ENCODE data around the gene KLC1.

Gene KLC1

DNA sequence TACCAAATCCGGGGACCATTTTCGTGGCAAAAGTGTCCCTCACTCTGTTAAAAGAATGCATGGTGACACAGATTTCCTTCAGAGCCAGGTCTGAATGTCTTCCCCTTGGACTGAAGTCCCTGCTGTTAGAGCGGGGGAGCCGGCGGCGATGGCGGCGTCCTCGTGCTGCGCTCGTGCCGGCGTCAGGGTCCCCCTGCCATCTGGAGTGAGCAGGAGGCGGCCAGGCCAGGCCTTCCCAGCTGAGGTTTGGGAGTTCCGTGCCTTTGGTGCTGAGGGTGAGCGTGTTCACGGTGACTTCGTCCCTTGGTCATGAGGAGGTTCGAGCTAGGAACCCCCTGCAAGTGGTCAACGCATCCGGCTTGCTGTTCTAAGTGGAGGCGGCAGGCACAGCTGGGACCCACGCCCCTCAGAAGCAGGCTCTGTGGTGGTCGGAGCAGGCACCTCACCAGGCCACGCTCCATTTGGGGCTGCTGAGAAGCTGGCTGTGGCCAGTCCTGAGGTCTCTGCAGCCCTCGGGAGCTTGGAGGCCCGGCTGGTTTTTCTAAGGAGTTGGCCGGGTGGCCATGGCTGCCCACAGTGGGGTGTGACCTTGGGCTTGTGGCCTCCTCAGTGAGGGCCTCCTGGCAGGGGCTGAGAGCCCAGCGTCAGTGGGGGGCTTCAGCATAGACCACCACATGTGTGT is 96.1 kb downstream of the KLC1 start:
- DNase-seq = no peak

DNA sequence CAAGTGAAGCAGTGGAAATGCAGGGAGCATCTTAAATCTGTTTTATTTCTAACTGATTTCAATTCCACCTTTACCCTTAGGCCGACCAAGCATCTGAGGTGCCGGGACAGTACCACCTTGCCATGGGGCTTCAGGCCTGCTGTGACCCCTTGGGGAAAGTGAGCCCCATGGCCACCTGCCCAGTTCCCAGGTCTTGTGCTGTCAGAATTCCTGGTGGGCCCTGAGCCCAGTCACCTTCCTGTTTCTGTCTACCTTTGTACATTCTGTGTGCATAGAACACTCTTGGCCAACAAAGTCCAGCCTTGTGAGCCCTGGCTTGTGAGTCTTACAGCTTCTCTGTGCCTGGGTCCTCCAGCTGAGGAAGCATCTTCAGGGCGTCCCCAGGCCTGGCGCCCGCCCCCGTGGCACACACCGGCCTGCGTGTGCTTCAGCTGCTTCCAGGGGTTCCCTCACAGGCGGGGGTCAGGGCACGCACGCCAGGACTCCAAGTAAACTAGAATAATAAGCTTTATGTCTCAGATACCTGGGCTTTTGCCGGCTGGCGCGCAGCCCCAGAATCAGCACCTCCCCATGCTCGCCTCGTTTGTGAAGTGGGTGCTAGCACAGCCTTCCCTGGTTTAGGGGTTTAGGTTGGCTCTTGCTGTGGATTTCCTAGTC is 96.9 kb downstream of the KLC1 start:
- DNase-seq = no peak

DNA sequence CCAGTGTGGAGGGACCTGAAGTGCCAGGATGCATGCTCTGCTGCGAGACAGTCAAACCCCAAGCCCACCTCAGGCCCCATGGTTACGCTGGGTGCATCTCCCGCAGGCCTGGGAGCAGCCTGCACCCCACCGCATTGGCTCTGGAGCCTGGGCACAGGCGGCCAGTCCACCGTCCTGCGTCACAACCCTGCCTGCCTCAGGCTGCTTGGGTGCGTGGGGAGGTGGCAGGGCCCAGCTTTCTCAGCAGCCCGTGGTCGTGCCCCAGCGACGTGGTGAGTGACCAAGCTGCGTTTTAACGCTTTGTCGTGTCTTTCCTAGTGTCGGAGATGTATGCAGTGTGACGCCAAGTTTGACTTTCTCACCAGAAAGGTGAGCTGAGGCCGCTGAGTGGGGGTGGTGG is 97.5 kb downstream of the KLC1 start:
- DNase-seq = no peak

DNA sequence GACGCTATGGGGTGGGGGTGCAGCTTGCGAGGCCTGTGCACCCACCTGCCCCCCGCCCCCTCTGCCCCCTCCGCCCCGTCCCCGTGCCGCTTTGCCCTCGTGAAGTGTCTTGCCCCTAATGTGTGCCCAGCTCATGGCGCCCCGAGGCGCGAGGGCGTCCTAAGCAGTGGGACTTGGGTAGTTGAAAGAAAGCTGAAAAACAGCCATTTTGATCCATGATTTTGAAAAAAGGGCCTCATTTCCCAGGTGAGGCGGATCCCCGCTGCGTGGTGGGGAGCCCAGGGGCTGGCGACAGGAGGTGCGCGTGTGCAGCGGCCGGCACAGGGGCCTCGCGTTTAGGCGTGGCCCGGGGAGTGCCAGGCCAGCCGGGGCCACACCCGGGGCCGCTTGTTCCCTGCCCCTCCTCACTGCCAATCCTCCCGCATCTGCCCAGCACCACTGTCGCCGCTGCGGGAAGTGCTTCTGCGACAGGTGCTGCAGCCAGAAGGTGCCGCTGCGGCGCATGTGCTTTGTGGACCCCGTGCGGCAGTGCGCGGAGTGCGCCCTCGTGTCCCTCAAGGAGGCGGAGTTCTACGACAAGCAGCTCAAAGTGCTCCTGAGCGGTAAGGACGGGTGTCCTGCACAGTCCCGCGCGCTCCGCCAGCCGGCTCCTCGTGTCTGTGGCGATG is 98.4 kb downstream of the KLC1 start:
- no peak for DNase-seq

DNA sequence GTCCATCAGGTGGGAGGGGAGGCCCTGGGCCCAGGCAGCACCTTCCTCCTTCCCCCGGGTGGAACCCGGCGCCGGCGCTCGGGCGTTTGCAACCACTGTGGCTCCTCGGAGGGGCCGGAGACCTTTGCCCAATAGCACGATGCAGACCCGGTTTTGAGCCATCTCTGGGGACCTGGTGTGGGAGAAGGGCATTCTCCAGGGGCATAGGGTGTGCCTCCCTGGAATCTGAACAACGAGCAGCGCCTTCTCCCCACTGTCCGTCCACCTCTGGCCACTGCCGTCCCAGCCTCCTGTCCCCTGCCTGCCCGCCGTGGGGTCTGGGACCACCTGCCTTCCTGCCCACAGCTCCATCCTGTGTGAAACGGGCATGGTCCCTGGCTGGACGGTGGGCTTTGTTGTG is 99.1 kb downstream of the KLC1 start:
- no peak for DNase-seq

DNA sequence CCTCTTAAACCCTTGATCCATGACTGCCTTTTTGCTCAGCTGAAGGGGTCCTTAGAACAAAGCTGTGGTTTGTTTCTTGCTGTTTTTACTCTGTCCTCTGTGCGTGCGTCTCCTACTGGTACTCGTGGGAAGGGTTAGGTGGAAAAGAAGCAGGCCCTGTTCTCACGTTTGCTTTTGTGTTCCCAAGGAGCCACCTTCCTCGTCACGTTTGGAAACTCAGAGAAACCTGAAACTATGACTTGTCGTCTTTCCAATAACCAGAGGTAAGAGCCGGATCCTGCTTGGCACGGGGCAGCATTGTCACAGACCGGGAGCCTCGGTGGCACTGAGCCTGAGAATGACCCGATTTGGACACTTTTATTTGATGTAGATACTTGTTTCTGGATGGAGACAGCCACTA is 99.7 kb downstream of the KLC1 start:
- no peak for DNase-seq

DNA sequence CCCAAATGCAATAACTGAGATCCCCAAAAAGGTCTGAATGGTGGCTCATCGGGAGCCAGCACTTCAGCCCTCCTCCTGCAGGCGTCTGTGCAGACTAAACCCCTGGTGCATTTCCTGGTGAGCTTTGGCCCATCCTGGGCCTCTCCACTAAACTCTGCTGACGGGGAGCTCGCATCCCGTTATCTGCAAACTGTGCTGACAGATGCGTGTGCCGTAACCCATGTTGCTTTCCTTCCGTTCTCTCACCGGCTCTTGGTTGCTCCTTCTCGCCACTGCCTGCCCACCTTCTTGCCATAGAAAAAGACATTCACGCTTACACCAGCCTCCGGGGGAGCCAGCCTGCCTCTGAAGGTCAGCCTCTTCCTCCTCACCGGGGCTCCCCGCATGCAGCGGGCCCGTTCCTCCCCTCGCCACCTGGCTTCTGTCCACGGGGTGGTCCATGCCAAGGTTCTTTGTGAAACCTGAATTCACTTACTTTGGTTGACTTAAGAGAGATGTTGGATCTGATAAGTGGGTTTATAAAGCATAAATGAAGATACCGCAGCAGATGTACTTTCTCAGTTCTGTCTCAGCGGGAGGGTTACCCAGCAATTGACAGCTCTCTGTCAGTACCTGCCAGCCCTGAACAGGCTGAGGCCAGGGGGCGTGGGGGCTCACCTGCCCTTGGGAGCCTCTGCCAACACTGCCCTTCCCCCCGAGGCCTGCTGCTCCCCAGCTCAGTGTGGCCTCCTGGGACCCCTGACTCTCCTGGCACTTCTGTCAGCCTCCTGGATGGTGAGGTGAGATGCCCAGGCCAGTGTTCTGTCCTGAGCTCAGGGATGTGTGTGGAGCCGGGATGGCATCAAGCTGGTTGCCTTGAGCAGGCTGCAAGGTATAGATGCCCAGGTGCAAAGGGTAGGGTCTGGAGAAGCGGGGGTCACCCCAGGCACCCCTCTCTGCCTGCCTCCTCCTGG is 100.8 kb downstream of the KLC1 start:
- DNase-seq = no peak

DNA sequence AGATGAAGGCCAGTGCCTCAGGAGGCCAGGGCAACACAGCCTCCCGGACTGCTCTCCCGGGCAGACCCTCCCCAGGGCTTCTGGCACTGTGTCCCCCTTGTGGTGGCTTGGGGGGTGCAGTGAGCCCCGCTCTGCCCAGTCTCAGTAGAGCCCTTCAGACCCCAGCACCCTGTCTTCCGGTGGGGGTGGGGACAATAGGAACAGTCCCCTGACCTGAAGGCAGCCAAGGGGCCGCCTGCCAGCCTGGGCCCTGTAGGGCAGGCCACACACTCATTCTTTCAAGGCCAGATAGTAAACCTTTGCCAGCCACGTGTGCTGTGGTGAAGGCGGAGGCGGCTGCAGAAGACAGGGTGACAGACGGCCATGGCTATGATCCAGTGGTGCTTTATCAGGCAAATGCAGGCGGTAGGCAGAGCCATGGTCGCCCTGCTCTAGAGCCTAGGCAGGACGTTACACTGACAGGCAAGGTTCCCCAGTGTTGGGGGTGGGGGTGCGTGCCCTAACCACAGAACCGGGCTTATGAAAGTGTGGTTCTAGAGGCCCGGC is 101.6 kb downstream of the KLC1 start:
- DNase-seq = no peak

DNA sequence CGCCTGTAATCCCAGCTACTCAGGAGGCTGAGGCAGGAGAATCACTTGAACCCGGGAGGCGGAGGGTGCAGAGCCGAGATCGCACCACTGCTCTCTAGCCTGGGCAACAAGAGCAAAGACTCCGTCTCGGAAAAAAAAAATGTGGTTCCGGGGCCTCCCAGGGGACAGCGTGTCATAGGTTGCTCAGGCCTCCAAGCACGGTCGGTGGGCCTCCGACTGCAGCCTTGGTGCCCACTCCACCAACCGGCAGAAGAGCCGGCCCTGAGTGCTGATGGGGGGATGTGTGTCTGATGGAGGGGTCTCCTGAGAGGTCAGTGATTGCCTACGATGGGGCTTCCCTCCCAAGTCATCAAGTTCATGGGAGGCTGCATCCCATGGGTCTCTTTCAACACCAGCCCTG is 102.5 kb downstream of the KLC1 start:
- DNase-seq = no peak

DNA sequence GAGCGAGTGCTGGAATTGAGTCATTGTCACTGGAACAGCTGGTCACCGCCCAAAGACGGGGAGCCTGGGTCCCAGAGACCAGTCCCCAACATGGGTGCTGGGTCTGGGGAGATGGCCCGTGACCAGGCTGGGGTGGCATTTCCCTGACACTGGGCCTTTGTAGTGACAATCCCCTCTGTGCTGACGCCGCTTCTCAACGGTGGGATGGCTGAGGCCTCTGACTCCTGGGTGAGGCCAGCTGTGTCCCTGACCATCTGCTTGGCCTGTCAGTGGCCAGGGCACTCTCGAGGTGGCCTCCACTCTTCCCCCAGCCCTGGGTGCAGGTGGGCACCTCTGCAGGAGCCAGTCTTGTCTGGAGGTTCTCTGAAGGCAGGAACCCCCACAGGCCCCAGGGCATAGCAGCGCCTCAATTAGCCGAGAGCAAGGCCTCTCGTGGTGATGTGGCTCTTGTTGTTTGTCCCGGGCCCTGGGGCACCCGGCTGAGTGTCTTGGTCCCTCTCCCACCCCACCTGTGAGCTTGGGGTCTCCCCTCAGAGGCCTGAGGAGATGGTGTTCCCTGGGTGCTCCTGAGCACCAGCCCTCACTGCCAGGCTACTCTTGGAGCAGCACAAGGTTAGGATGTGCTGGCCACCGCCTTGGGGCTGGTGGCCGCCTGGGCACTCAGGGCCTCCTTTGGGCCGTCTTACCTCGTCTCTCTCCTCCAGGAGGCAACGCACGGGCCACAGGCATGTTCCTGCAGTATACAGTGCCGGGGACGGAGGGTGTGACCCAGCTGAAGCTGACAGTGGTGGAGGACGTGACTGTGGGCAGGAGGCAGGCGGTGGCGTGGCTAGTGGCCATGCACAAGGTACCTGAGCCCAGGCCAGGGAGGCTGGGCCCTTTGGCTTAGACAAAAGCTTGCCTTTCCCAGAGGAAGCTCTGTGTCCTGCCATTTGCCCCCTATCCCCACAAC is 103.2 kb downstream of the KLC1 start:
- no peak for DNase-seq

DNA sequence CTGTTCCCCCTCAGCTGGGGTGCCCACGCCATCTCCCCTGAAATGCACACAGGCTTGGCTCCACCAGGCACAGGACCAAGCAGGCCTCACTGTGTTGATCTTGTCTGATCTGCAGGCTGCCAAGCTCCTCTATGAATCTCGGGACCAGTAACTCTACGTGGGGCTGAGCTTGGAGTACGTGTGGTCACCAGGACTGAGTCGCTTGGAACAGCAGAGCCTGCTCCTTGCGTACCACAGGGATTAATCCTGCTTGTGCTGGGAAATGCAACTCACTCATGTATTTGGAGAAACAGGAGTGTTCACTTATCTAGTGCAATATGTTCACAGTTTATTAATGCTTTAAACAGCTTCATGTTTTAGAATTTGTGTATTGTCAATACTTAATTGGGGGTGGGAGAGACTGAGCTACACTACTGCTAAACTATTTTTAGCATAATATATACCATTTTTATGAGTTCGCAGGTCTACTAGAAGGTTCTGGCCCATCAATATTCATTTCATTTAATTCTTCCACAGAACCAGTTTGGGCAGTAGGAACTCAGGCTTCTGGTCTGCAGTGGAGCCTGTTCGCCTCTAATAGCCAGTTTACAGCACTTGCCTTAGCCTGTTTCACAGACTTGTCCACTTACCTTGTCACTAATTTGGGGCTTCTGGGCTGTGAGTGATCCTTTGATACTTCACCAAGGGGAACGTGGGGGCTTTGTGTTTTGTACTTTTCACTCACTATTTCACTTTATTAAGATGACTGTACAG is 104.0 kb downstream of the KLC1 start:
- no peak for DNase-seq

DNA sequence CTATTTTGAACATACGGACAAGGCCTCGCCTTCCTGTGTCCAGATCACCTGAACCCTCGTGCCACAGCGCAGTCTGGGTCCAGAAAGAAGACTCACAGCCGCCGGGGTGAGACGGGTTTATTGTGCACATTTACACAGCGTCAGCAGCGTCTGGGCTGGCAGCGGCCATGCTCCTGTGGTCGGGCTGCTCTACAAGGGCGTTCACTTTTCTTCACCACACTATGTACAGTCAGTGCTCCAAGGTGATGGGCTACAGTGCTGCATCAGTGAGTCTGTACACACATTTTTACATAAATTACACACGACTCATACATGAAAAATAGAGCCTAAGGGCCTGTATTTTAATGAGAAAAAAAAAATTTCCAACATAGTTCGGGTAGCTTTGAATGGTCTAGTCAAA is 104.6 kb downstream of the KLC1 start:
- no peak for DNase-seq

DNA sequence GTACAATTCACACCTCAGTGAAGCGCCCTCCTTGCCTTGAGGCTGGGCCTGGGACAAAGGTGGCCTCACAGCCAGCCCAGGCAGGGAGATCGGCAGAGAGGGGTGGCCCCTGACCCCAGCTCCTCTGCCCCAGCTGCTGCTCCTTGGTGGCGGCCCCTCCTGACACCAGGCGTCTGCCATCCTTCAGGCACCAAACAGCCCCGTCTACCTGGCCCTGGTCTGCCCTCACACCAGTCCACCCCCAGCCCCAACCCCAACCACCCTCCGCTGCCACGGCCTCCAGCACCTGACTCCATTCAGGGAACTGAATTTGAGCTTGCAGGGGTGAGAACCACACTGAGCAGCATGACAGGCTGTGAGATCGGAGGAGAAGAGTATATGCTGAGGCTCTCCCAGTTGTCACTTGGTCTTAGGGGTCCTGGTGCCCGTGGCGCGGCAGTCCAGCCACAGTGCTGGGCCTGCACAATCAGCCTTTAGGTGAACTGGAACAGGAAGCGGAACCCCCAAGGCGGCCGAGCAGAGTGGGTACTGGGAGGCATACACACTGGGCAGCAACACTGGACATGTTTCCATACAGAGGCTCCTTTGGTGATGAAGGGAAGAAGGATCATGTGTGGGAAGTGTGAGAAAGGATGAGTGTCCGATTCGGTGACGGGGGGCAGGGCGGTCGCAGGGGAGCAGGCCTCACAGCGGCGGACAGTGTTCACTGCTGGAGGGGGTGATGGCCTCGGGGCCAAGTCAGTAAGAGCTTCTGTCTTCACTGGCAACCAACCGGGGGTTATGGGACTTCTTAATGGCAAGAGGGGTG is 105.3 kb downstream of the KLC1 start:
- DNase-seq = no peak

DNA sequence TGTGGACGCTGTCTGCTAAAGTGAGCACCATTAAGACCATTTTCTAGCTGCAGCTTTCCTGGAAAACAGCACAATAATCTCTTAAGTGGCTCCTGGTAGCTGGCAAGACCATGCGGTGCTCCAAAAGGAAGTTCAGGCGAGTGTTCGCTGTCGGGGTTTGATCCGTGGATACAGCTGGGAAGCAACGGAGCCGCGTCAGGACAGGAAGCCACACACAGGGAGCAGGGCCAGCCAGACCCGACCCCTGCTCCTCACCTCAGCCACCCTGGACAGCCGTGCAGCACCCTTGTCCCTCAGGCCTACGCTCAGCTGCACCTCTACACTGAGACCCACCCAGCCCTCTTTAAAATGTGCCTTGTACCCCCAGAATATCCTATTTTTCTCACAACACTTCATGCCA is 106.0 kb downstream of the KLC1 start:
- no peak for DNase-seq

DNA sequence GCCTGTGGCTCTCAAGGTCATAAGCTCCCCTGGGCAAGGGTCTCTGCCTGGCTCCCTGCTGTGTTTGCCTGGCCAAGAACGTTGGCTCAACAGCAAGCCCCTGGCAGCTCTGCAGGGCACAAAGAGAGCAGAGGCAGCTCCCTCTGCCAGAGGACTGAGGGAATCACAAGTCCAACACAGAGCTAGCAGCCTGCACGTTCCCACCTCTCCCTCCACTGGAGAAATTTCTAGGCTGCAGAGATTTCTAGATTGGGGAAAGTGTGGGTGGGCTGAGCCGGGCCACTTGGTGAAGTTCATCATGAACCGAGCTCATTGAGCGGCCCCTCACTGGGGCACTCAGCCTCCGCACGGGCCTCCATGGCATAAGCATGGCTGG is 106.4 kb downstream of the KLC1 start:
- DNase-seq = no peak

DNA sequence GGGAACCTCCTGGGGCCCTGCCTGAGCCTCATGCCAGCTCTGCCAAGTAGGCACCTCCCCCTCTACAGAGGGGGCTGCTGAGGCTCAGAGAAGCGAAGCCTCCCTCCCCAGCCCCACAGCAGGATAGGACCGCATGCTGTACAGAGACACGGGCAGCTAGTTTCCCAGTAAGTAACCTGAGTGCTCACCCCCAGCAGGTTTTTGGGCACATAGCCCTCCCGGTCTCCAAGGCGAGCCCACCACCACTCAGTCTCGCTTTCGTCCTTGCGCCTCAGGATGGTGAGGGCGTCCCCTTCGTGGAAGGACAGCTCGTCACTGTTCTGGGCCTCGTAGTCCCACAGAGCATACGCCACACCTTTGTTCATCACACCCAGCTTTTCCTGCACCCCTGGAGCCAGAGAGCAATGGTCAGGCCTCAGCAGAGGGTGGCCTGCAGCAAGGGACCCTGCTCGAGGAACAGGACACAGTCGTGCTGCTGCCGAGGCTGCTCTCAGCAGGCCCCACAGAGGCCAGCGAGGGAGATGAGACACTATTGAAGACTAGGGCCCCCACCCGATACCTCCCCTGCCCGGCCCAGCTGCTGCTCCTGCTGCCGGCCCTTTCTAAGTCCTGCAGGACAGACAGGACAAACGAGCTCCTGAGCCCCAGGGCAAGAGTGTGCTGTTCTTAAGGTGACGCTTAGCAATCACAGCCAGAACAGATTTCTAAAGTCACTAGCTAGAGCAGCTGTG is 107.0 kb downstream of the KLC1 start:
- no peak for DNase-seq

DNA sequence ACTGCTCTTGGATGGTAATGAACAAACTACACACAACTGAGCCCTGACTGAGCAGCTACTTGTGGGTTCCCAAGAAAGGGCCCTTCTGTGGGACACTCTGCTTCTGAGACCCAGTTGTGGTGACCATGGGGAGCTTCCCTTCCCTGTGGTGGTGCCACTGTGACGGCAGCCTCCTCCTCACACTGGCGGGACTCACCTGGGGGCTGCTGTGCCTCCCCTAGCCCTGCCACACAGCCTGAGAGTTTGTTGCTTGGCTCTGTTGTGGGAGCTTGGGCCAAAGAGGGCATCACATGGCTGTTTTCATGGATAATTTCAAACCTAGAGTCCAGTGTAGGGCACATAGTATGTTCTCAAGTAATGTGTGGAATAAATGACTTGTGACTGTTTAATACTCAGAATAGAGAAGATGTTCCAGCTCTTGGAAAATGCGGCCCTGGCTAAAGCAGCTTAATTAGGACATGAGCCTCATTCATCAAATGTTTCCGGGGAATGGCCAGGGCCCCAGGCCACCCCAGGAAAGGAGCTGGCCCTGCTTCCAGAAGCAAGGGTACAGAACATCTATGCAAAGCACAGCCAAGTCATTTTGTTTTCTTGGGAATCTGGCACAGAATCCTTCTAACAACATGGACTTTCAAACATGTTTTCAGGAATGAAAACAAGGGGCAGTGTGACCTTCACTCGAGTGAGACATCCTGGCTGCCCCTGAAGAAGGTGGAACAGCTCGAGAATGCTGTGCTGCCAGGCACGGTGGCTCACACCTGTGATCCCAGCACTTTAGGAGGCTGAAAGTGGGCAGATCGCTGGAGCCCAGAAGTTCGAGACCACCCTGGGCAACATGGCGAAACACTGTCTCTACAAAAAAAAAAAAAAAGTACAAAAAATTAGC is 107.8 kb downstream of the KLC1 start:
- DNase-seq = no peak

DNA sequence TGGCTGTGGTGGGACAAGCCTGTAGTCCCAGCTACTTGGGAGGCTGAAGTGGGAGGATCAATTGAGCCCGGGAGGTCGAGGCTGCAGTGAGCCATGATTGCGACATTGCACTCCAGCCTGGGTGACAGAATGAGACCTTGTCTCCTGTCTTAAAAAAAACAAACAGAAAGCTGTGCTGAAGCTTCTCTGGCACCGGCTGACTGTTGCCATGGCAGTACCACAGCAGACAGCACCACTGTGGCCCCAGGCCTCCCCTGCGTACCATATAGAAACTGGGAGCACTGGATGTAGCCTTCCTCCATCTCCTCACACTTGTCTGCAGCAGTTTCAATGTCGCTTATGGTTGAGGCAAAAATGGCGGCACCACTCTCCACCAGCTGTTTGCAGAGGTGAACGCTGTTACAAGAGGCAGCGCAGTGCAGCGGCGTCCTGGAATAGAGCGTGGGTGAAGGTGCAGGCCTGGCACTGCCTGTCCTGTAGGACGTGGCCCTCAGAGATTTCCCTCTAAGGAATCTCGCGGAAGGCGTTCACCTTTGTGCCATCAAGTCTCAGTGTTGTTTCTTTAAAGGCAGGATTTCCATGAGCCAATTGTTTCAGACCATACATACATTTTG is 108.5 kb downstream of the KLC1 start:
- DNase-seq = no peak

All from CD4-positive, alpha-beta T cell treated with Interleukin-1 beta for 1 hour (primary cell).